Retina (tissue), 1 donor: Measurements from ENCODE around the gene EMILIN2.

Experiments used
- DNase-seq: peaks from one replicate; pipeline ENCODE4 v3.0.0-alpha.2; 2016

Gene EMILIN2

DNA sequence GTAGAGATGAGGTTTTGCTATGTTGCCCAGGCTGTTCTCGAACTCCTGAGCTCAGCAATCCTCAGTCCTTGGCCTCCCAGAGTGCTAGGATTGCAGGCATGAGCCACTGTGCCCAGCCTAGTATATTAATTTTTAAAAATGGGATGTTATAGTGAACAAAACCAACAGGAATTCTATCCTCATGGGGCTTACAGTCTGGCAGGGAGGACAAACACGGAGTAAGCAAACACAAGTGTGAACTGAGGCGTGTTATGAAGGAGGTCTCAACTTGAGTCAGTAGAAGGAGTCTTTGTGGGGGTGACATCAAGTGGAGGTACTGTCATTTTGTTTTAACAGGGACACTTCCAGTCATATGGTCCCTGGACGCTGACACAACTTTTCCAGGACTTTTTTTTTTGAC, 33.1 kb downstream of the EMILIN2 start:
- DNase-seq = no peak

DNA sequence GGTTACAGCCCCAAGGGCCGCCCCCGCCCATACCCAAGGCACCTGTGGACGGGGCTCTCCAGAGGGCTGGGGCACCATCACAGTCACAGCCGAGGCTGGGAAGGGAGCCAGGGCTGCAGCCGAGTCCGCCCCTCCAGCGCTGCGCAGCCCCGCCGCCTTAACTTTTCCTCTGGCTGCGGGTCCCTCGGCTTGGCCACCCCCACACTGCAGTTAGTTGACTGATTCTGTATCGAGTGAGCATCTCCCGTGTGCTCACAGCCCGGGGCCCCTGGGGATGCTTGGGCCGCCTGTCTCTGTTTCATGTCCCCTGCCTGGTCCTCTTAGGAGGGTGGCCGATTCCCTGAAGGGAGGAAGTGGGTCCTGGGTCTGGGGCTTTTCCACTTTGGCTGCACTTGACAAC, 33.7 kb downstream of the EMILIN2 start:
- no peak for DNase-seq

DNA sequence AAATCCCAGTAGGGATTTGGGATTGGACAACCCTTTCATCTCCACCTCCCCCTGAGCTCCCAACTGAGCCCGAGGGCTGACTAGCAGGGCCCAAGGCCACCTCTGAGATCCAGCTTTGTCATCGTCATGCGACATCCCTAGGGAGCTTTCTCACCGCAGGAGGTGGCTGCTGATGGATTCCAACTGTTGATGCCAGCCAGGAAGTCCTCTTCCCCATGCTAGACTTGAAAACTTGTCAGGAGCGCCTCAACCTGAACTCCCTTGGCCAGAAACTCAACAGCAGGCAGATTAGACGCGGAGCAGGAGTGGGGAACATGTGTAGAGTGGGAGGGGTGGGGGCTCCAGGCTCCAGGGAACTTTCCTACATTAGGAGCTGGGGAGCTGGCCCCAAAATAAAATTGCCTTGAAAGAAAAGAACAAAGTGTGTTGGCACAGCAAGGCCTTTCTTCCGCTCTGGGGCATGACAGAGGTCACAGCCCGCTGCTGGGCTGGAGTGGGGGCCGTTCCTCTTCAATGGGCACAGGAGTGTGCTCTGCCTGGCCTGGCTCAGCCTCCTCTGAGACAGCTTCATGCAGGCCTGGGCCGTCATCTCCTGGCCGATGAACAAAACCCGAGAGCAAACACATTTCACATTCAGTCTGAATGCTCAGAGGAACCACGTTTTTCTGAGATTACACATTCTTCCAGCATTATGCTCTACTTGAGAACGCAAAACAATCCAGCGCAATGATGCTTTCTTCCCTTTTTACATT, 34.5 kb downstream of the EMILIN2 start:
- DNase-seq = no peak

DNA sequence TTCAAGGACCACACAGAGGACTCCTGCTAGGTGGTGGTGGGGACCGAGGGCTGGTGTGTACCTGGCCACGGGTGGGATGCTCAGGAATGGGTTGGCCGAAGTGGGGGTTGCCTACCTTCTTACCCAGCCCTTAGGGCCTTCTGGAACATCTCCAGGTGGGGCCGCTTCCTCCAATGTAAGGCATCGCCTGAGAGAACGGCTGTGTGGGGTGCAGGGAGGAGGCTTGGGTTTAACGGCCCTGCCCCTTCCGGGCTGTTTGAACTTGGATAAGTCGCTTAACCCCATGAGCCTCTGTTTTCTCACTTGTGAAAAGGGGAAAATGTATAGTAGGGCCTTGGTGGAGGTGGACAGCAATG, 35.0 kb downstream of the EMILIN2 start:
- DNase-seq = no peak

DNA sequence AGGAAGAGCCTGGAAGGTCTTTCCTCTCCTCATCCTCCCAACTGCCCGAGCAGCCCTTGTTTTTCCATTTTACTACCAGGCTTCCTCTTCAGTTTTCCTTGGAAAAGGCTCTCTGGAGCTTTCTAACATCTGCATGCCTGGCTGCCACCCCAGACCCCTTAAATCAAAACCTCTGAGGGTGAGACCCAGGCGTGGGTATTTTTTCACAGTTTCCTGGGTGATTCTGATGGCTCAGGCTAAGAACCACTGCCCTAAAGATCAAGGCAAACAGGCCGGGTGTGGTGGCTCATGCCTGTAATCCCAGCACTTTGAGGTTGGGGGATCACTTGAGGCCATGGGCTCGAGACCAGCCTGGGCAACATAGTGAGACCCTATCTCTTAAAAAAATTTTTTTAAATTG, 35.4 kb downstream of the EMILIN2 start:
- no peak for DNase-seq

DNA sequence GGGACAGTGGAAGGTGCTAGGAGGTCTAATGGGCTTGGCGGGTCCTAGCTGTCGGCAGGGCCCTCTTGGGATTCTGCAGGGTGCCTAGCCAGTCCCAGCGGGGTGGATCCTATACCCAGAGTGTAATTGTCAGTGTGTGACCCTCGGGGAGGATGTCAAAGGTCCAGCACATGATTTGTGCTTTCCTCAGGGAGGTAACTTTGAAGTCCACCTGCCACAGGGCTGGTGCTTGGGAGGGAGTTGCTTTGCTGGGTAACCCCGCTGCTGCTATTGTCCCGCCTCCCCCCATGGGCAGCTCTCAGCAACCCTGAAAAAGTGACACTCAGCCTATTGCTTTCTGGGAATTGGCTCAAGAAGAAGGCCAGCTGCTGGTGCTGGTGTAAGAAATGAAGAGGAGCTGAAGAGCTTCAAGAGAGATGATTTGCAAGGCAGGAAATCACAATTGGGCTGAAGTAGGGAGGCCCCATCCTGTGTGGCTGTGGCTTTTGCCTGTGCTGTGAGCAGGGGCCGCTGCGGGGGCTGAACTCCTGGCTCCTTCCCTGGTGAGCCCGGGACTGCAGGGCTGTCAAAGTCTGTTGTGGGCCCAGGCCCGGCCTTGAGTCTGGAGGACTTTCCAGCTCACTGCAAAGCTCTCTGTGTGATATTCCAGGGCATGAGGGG, 36.4 kb downstream of the EMILIN2 start:
- no peak for DNase-seq

DNA sequence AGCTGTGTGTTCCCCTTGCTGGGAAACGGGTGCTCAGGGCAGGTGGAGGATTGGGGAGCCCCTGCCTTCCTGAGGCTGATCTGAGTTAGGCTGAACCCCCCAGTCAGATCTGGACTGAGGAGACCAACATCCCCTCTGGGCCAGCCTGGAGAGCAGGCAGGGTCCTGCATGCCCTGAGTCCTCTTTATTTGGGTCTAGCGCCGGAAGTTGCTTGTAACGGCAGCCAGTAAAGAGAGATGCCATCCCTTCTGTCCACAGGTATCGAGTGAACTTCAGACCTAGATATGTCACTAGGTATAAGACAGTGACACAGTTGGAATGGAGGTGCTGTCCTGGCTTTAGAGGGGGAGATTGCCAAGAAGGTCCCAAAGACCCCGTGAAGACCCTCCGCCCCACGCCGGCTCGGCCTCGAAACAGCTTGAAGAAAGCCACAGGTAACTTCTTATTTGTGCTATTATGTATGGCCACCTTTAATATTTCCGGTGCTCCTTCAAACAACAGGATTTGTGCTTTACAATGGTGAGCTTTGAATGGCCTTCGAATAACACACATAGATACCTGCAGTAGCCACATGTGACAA, 38.0 kb downstream of the EMILIN2 start:
- DNase-seq = no peak

DNA sequence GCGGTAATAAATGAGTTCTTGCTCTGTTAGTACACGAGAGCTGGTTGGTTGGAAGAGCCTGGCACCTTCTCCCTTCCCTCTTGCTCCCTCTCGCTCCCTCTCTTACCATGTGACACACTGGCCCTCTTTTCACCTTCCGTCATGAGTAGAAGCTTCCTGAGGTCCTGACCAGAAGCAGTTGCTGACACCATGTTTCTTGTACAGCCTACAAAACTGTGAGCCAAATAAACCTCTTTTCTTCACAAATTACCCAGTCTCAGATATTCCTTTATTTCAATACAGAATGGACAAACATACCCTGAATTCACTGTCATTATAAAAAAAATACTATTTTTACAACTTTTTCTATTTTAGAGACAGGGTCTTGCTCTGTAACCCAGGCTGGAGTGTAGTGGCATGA, 40.7 kb downstream of the EMILIN2 start:
- no peak for DNase-seq

DNA sequence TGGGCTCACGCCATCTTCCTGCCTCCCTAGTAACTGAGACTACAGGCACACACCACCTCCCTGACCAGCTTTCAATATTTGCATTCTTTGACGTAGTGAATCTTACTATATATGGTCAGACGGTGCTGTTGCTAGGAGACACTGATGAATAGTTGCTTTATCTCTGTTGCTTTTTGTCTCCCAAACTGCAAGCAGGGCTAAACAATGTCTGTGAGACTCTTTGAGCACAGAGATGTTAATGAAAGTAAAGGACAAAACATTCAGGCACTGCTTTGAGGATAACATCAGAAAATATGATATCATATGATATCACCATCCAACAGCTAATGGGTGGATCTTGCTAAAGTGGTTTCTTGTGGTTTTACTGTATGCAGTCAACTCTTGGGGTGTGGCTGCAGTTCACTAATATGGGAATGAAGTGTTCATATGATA, 43.0 kb downstream of the EMILIN2 start:
- DNase-seq = no peak

DNA sequence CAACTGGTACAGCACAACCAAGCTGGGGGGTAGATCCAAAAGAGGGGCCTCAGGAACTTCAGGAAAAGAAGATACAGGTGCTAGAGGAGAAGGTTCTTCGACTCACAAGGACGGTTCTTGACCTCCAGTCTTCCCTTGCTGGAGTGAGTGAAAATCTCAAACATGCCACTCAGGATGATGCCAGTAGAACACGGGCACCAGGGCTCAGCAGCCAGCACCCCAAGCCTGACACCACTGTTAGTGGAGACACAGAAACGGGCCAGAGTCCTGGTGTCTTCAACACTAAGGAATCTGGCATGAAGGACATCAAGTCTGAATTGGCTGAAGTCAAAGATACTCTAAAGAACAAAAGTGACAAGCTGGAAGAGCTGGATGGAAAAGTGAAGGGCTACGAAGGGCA, 43.8 kb downstream of the EMILIN2 start:
- no peak for DNase-seq

DNA sequence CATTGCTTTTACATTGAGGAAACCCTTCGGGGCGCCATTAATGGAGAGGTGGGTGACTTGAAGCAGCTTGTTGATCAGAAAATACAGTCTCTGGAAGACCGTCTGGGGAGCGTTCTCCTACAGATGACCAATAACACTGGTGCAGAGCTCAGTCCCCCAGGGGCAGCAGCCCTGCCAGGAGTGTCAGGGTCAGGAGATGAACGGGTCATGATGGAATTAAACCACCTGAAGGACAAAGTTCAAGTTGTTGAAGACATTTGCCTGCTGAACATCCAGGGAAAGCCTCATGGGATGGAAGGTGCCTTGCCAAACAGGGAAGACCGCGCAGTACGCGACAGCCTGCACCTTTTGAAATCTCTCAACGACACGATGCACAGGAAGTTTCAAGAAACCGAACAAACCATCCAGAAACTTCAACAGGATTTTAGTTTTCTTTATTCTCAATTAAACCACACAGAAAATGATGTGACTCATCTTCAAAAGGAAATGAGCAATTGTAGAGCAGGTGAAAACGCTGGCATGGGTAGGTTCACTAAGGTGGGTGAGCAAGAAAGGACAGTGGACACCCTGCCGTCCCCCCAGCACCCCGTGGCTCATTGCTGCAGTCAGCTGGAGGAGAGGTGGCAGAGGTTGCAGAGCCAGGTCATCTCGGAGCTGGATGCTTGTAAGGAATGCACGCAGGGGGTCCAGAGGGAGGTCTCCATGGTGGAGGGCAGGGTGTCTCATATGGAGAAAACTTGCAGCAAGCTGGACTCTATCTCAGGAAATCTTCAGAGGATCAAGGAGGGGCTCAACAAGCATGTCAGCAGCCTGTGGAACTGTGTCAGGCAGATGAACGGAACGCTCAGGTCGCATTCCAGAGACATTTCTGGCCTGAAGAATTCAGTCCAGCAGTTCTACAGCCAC, 45.0 kb downstream of the EMILIN2 start:
- no peak for DNase-seq

DNA sequence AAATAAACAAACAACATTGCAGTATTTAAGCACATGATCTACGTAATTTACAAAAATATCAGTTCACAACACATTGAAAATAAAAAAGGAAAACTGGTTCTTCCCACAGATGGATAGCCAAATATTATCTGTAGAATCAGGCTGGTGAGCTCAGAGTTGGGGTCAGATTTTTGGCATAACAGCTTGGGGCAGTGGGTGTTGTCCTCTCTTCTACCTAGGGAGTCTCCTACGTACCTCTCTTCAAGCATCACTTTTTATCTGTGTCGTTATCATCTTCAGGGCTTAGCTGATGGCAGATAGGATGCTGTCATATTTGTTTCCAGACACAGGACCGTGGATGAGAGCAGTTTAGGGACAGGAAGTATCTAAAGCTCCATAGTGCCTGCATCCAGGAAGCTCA, 46.2 kb downstream of the EMILIN2 start:
- no peak for DNase-seq

DNA sequence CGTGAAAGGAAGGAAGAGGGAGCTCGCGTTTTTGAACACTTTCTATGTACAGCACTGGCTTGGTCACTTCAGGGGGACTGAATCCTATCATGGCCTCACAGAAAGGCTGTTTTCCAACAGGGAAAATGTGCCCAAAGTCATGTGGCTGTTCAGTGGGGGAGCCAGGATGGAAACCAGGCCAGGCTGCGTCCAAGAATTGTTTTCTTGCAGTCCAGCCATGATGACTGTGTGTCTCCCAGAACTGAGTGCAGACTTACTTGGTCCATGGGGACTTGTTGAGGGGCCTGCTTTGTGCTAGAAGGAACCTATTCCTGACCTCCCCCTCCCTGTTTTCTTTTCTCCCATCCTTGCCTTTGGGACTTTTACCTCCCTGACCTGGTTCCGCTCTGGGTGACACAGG, 46.9 kb downstream of the EMILIN2 start:
- DNase-seq = no peak

DNA sequence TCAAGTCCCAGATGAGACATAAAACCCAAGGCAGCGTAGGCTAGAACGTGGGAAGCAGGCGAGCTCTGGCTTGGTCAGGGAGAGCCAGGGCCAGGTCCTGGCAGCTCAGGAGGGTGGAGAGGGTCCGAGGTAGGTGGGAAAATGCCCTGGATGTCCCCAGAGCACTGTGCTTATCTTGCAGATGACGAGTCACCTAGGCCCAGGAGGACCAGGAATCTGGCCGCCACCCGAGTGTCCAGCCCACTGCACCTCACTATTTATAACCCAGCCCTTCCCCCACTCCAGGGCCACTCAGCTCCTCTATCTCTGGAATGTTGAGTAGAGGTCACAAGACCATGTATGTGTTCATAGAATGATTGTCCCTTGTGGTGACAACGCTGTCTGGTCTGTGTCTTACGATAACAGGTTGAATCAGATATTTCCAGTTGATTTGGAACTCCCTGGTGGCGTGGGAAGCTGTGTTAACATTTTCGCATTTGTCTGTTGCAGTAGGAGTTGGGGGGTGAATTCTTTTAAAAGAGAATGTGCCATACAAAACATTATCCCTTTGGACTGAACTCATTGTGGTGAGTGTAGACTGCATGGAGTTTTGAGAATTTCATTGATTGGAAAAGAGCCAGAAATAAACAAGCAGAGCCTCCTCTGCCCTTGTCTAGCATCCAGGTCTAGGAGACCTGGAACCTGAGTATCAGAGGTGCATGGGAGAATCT, 47.5 kb downstream of the EMILIN2 start:
- no peak for DNase-seq

DNA sequence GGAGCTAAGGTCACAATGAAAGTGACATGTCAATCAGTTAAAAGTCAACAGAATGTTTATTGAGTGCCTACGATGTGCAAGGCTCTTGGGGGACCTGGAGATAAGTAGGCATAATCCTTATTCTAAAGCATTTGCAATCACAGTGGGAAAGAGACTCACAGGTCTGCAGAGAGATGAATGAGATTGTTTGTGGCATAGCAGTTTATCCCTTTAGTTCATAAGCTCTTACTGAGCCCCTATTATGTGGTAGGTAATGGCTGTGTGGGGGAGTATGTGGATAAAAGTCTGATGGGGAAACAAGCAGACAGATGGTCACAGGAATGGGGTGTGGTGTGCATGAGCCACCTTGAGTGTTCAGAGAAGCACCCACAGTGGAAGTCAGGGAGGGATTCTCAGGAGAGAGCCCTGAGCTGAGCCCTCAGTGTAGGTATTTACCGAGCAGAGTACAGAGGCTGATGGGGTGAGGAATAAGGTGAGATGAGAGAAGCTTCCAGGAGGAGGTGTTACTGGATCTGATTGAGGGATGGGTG, 48.1 kb downstream of the EMILIN2 start:
- DNase-seq = no peak

DNA sequence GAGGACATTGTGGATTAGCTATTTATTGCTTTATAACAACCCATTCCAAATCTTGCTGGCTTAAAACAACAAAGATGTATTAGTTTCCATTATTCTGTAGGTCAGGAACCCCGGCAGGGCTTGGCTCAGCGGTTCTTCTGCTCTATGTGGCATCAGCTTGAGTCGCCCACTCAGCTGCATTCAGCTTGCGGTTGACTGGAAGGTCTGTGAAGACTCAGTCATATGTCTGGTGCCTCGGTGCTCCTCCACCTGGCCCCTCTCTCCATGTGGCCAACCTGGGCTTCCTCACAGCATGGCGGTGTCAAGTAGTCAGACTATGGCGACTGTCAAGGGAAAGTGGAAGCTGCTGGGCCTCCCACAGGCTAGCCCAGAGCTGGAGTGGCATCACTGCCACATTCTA, 48.6 kb downstream of the EMILIN2 start:
- DNase-seq = no peak

DNA sequence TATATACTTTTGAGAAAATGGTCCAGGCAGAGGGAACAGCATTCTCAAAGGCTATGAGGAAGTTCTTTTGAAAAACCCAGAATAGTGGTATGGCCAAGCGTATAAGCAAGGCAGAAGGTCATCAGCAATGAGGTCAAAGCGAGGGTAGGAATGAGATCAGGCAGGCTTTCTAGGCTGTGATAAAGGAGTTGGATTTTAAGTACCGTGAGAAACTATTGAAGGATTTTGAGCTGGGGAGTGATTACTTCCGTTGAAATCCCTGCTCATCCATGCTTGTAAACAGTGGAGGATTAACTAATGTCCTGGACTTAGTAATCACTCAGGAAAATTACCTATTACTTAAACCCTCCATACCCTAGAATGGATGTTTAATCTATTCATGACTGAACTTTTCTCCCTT, 50.2 kb downstream of the EMILIN2 start:
- no peak for DNase-seq

DNA sequence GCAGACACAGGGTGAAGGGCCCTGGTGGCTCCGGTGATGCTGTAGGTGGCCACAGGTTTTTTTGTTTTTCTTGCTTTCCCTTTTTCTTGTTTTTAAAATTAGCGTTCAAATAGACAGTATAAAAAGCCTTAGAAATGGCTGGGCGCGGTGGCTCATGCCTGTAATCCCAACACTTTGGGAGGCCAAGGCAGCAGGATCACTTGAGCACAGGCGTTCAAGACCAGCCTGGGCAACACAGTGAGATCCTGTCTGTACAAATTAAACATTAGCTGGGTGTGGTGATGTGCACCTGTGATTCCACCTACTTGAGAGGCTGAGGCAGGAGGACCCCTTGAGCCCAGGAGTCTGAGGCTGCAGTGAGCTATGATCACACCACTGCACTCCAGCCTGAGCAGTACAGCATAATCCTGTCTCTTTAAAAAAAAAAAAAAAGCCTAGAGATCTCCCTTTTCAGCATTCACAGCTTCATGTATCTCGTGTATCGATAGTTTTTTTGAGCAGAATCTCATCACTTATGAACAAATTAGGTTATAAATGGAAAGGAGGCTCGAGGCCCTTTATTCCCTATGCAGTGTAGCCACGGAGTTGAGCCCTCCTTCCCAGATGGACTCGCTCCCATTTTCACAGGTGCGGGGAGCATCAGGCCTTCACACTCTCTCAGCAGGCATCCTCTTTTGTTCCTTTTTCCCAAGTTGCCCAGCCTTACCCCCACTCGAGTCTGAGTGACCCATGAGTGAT, 50.8 kb downstream of the EMILIN2 start:
- no peak for DNase-seq

DNA sequence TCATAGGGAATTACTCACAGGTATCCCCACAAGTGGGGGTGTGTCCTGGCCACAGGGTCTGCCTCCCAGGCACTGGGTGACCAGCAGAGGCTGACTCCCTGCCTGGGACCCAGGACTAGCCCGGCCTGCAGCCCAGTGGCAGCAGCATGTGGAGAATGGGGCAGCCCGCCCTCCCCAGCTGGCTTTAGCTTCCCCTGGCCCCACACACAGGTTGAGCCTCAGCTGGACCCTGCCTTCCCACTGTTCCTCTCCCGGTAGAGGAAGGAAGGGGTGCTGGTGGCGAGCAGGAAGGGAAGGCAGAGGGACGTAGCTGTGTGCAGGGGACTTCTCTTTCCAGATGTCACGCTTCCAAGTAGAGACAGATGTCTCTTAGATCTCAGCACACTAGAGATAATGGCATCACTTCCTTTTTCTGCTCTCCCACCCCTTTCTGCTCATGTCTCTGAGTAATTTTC, 51.4 kb downstream of the EMILIN2 start:
- DNase-seq = no peak

DNA sequence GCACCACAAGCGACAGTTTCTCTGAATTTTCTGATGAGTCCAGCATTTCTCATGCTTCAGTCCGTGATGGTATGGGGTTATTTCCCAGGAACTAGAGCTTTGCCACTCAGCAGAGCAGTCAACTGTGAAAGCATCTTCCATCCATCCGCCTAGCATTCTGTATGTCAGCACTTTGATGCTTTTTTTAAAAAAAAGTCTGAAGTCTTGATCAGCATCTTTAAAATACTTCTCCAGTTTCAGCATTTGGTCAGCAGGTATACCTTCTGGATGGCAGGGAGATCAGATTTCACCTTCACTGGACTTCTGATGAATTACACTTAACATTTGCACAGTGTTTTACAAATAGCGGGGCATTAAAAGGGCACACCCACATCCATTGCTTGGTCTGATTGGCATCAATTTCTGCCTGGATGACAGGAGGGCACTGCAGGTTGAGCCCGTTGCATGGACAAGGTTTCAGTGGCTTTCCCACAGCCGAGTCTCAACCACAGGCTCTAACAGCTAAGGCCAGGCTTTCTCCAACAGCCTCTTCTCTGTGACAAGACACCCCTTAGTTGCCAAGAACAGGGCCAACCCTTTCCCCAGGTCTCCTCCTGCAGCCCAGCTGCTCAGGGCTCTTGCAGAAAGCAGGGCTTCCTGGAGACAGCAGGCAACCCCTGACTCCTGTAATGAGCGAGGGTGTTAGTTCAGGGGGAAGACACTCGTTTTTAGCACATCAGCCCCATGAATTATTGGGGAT, 54.0 kb downstream of the EMILIN2 start:
- no peak for DNase-seq

DNA sequence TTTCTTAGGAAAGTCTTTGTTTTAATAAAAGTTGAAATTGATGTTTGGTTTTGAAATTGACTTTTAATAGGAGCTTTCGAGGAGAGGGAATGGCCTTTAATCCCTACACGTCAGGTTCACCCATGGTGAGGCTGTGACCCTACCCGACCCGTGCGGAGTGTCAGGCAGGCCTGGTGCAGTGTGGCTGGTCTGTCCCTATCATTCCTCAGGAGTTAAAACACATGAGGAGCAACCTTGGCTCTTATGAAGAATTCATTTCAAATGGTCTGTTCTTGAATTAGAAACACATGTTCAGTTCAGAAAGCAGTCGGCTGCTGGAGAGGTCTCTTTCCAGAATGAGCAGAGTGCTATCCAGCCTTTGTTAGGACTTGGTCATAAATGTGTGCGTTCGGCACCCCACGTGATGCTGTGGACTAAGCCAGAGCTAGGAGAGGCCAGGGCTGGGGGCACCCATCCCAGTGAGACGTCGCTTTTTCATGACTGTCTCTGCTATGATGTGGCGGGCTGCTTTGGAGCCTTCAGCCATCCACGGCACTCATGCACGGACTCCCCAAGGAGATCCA, 54.7 kb downstream of the EMILIN2 start:
- DNase-seq = no peak
